AG04449 (cell line): ENCODE data around the gene CFAP57.

Source experiments
- CTCF ChIA-PET: fragments of 350-600 bp; formaldehyde crosslinking; extraction: SDS; loops from one replicate; lab custom pipeline; 2021; ENCODE audit warnings: antibody characterized with exemption; lab: Yijun Ruan, JAX
- POLR2A ChIA-PET: fragments of 400-600, 350-600 bp; formaldehyde crosslinking; extraction: SDS; loops from one replicate; lab custom pipeline; 2020; ENCODE audit warnings: antibody characterized with exemption, inconsistent platforms; lab: Yijun Ruan, JAX
- DNase-seq: peaks from one replicate; pipeline ENCODE4 v3.0.0-alpha.2; 2010; ENCODE audit warnings: low read depth, low spot score
- H3K4me3 ChIP-seq: 2 replicates; pipeline ENCODE4 v1.5.1; 2011; ENCODE audit warnings: low read depth, mild to moderate bottlenecking, control low read depth, low read length
- CTCF ChIP-seq: IDR thresholded peaks from one replicate; pipeline ENCODE4 v1.5.1; 2011; ENCODE audit warnings: mild to moderate bottlenecking, moderate library complexity, low read length, control low read depth, inconsistent platforms; ENCODE audit not compliant: insufficient read depth; ENCODE audit errors: missing control alignments

Gene CFAP57

GRCh38 chr1:43171876-43172526 lies at the start of gene CFAP57, which contains the start of gene EBNA1BP2:
Gene CFAP57 (plus strand): TSS chr1:43172330. CDS start chr1:43172754, 424 bp downstream.
Gene EBNA1BP2 (minus strand): TSS chr1:43172290. CDS start chr1:43172118, 172 bp downstream.
- no peak for TF ChIP-seq CTCF
- DNase-seq, result peak; percentile 52
- ChIA-PET CTCF (interaction anchor here (1.0 to 1.3 kb wide), 2 partner anchors 258 to 259 kb away, joined by 3 read pairs; no protein-coding TSS in a partner anchor), POLR2A (interaction anchor here (1.5 kb wide), 1 partner anchor 35 kb away, joined by 6 read pairs; no protein-coding TSS in a partner anchor)
- H3K4me3 ChIP-seq, result peak within 1 kb of the TSS; percentile 95

- DNase-seq, result no peak
- no peak overlapping the region for H3K4me3 ChIP-seq
- POLR2A ChIA-PET, result no interaction called here
- CTCF ChIA-PET, result no interaction called here
- TF ChIP-seq CTCF, result no peak
Measured at GRCh38 chr1:43123031-43123430, 49.1 kb upstream of the CFAP57 start.

GRCh38 chr1:43128816-43129215 lies 43.3 kb upstream of the CFAP57 start:
- no peak for TF ChIP-seq CTCF
- no peak for DNase-seq
- CTCF ChIA-PET, result no interaction called here
- no peak overlapping the region for H3K4me3 ChIP-seq
- POLR2A ChIA-PET, result no interaction called here

- CTCF ChIA-PET, result interaction anchor here (0.6 kb wide), 1 partner anchor 285 kb away, joined by 3 read pairs; no protein-coding TSS in a partner anchor
- no peak for TF ChIP-seq CTCF
Measured at GRCh38 chr1:43129426-43129825, 42.7 kb upstream of the CFAP57 start.

GRCh38 chr1:43134068-43134467 lies 38.1 kb upstream of the CFAP57 start:
- no peak for TF ChIP-seq CTCF
- no peak overlapping the region for H3K4me3 ChIP-seq
- no peak for DNase-seq
- ChIA-PET POLR2A (no interaction called here), CTCF (interaction anchor here (0.5 kb wide), 1 partner anchor 158 kb away, joined by 3 read pairs; no protein-coding TSS in a partner anchor)

More at GRCh38 chr1:43129426-43129825, 42.7 kb upstream of the CFAP57 start:
- no peak for DNase-seq
- POLR2A ChIA-PET, result no interaction called here
- H3K4me3 ChIP-seq, result no peak overlapping the region

GRCh38 chr1:43134640-43135039 lies 37.5 kb upstream of the CFAP57 start:
- no peak for TF ChIP-seq CTCF
- H3K4me3 ChIP-seq, result no peak overlapping the region
- DNase-seq, result no peak
- ChIA-PET POLR2A (no interaction called here), CTCF (no interaction called here)
